ENCODE data around the gene SLA2. TPM values are rescaled to one million over a fixed set of nuclear protein-coding genes. Genes with fewer than 3 reads are reported as not detected.

SLA2 gene
- total and polyA plus RNA-seq, 2 experiments from 2014 or later = not detected

DNA sequence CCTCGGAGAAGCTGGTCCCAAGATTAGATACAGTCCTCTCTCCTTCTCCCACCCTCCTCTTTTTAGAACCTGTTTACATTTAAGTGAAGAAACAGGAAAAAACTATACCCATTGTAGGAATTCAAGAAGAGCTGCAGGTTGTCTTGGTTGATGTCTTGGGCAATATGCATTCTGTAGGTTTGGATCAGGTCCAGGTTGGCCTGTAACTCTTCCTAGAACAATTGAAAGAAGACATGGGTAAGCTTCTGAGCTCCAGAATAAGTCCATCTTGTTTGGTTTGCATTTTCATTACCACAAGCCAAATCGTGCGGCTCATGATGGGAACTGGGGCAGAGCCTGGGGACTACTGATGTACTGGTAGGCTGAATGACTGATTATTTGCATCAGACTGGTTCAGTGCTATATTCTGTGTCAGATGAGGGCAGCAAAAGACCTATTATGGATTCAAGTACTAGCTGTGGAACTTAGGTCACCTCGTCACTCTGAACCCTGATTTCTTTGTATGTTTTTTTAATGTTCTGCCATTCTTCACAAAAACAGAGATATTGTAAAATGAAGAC, 20.3 kb upstream of the SLA2 start:
- peak; percentile 24 for DNase-seq
- no peak overlapping the region for H3K4me2 ChIP-seq (ENCODE audit: unreplicated experiment)
- no peak overlapping the region for H3K9ac ChIP-seq
- H3K9me3 ChIP-seq (ENCODE audit: low read depth) = no peaks in the 10 kb centered on the region
- no peak overlapping the region for H3K27ac ChIP-seq
- H3K9me2 ChIP-seq (ENCODE audit: insufficient read depth) = no peaks in the 10 kb centered on the region
- no peaks in the 10 kb centered on the region for H3K4me1 ChIP-seq (ENCODE audit: insufficient read depth)
- no peaks in the 10 kb centered on the region for H3F3A ChIP-seq (ENCODE audit: insufficient read depth)
- no peak for TF ChIP-seq EZH2phosphoT487 (IDR thresholded peaks at IDR 0.05; ENCODE audit: insufficient read depth, low read depth)
- TF ChIP-seq EZH2 (IDR thresholded peaks at IDR 0.05; ENCODE audit: insufficient read depth, poor library complexity, severe bottlenecking) = no peak
- H3K4me3 ChIP-seq = no peak overlapping the region
- H3K27me3 ChIP-seq (replicated peaks; ENCODE audit: insufficient read depth) = no peaks in the 10 kb centered on the region
- H3K79me2 ChIP-seq (ENCODE audit: insufficient read depth) = no peaks in the 10 kb centered on the region
- no peaks in the 10 kb centered on the region for H4K20me1 ChIP-seq (ENCODE audit: insufficient read depth)
- 77 to 82% methylated on average over 4 of the region's 4 CpGs for WGBS, 2 experiments (ENCODE audit: low coverage in 1 of 2, low lambda C conversion rate in 2 of 2, missing lambda C conversion rate in 2 of 2)
- in situ Hi-C loops (cut with MboI) = no loop called here
- H2AFZ ChIP-seq = no peak overlapping the region
- H3K36me3 ChIP-seq (ENCODE audit: low read depth) = peaks cover 6% of the 10 kb centered on the region; the same call in 1 of the 2 replicates

DNA sequence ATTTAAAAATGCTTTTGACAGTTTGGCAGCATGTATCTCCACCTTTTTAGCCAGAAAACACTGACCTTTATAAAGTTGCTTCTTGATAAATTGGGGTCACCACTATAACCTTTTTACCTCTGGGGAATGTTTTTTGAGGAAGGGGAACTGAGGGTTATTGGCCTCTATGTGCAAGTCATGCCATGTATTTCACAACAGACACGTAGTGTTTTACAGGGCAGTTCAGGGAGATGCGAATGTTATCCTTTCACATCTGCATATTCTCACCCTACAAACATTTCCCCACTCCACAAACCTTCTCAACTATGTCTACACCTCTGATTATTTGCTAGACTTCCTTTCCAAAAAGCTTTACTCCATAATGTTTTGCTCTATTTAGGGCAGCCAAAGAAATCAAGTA, 17.0 kb upstream of the SLA2 start:
- no peak for DNase-seq
- TF ChIP-seq EZH2 (IDR thresholded peaks at IDR 0.05; ENCODE audit: insufficient read depth, poor library complexity, severe bottlenecking) (no peak), EZH2phosphoT487 (IDR thresholded peaks at IDR 0.05; ENCODE audit: insufficient read depth, low read depth) (no peak)
- Histone ChIP-seq H3K9me2 (ENCODE audit: insufficient read depth) (no peaks in the 10 kb centered on the region), H3K36me3 (ENCODE audit: low read depth) (no peaks in the 10 kb centered on the region; the same call in 1 of the 2 replicates), H3F3A (ENCODE audit: insufficient read depth) (no peaks in the 10 kb centered on the region), H2AFZ (no peak overlapping the region), H3K9me3 (ENCODE audit: low read depth) (no peaks in the 10 kb centered on the region), H3K4me1 (ENCODE audit: insufficient read depth) (no peaks in the 10 kb centered on the region), H3K79me2 (ENCODE audit: insufficient read depth) (no peaks in the 10 kb centered on the region), H3K9ac (no peak overlapping the region), H3K27ac (no peak overlapping the region), H3K4me3 (no peak overlapping the region), H4K20me1 (ENCODE audit: insufficient read depth) (no peaks in the 10 kb centered on the region), H3K4me2 (ENCODE audit: unreplicated experiment) (no peak overlapping the region), H3K27me3 (replicated peaks; ENCODE audit: insufficient read depth) (no peaks in the 10 kb centered on the region)
- 98% methylated on average over 2 of the region's 2 CpGs for WGBS, 2 experiments (ENCODE audit: low coverage in 1 of 2, low lambda C conversion rate in 2 of 2, missing lambda C conversion rate in 2 of 2)
- in situ Hi-C loops (cut with MboI) = no loop called here

DNA sequence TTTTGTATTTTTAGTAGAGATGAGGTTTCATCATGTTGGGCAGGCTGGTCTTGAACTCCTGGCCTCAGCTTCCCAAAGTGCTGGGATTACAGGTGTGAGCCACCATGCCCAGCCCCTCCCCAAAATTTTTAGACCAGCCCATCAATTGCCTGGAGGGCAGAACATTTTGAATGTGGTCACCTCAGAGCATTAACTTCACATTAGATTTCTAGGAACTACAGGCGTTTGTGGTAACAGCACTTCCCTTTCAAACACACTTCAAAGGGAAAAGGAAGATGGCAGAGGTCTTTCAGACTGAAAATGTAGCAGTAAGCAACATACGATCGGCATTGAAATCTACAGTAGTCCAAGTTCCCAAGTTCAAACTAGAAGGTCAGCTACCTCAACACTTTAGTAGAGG, 12.3 kb upstream of the SLA2 start:
- Histone ChIP-seq H3K4me2 (ENCODE audit: unreplicated experiment) (no peak overlapping the region), H2AFZ (no peak overlapping the region), H3K79me2 (ENCODE audit: insufficient read depth) (no peaks in the 10 kb centered on the region), H4K20me1 (ENCODE audit: insufficient read depth) (no peaks in the 10 kb centered on the region), H3K36me3 (ENCODE audit: low read depth) (no peaks in the 10 kb centered on the region), H3F3A (ENCODE audit: insufficient read depth) (no peaks in the 10 kb centered on the region), H3K27me3 (replicated peaks; ENCODE audit: insufficient read depth) (no peaks in the 10 kb centered on the region), H3K27ac (no peak overlapping the region), H3K9me2 (ENCODE audit: insufficient read depth) (no peaks in the 10 kb centered on the region), H3K4me1 (ENCODE audit: insufficient read depth) (no peaks in the 10 kb centered on the region), H3K9me3 (ENCODE audit: low read depth) (no peaks in the 10 kb centered on the region), H3K4me3 (no peak overlapping the region), H3K9ac (no peak overlapping the region)
- in situ Hi-C loops (cut with MboI) = no loop called here
- TF ChIP-seq EZH2phosphoT487 (IDR thresholded peaks at IDR 0.05; ENCODE audit: insufficient read depth, low read depth) = no peak
- no peak for TF ChIP-seq EZH2 (IDR thresholded peaks at IDR 0.05; ENCODE audit: insufficient read depth, poor library complexity, severe bottlenecking)
- WGBS, 2 experiments (ENCODE audit: low coverage in 1 of 2, low lambda C conversion rate in 2 of 2, missing lambda C conversion rate in 2 of 2) = 93 to 100% methylated on average over 3 of the region's 3 CpGs
- no peak for DNase-seq

DNA sequence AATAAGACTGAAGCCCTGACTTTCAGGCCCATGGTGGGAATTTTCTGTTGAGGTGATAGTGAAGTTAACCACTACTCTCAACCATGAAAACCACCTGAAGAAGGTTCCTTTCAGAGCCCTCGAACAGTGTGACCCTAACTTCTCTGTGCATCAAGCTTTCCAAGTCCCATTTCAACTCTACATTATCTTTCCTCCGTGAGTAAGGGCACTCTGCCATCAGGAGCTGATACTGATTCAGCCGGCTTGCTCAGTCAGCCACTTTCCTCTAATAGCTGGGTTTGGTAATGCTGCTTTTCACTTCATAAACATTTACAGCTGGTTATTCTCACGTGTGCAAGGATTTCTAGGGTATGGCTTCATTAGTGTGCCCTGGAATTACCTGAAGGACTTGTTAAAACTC, 10.7 kb upstream of the SLA2 start:
- no peak for DNase-seq
- WGBS, 2 experiments (ENCODE audit: low coverage in 1 of 2, low lambda C conversion rate in 2 of 2, missing lambda C conversion rate in 2 of 2) = 77 to 79% methylated on average over 4 of the region's 4 CpGs
- H3K4me3 ChIP-seq = no peak overlapping the region
- no peak overlapping the region for H3K9ac ChIP-seq
- H3K4me2 ChIP-seq (ENCODE audit: unreplicated experiment) = no peak overlapping the region
- no peaks in the 10 kb centered on the region for H3K9me2 ChIP-seq (ENCODE audit: insufficient read depth)
- H3F3A ChIP-seq (ENCODE audit: insufficient read depth) = no peaks in the 10 kb centered on the region
- no peaks in the 10 kb centered on the region for H3K79me2 ChIP-seq (ENCODE audit: insufficient read depth)
- no peaks in the 10 kb centered on the region for H3K36me3 ChIP-seq (ENCODE audit: low read depth)
- no peaks in the 10 kb centered on the region for H3K9me3 ChIP-seq (ENCODE audit: low read depth)
- H3K4me1 ChIP-seq (ENCODE audit: insufficient read depth) = no peaks in the 10 kb centered on the region
- H4K20me1 ChIP-seq (ENCODE audit: insufficient read depth) = no peaks in the 10 kb centered on the region
- H3K27me3 ChIP-seq (replicated peaks; ENCODE audit: insufficient read depth) = no peaks in the 10 kb centered on the region
- H2AFZ ChIP-seq = no peak overlapping the region
- in situ Hi-C loops (cut with MboI) = no loop called here
- no peak overlapping the region for H3K27ac ChIP-seq
- no peak for TF ChIP-seq EZH2 (IDR thresholded peaks at IDR 0.05; ENCODE audit: insufficient read depth, poor library complexity, severe bottlenecking)
- TF ChIP-seq EZH2phosphoT487 (IDR thresholded peaks at IDR 0.05; ENCODE audit: insufficient read depth, low read depth) = no peak

DNA sequence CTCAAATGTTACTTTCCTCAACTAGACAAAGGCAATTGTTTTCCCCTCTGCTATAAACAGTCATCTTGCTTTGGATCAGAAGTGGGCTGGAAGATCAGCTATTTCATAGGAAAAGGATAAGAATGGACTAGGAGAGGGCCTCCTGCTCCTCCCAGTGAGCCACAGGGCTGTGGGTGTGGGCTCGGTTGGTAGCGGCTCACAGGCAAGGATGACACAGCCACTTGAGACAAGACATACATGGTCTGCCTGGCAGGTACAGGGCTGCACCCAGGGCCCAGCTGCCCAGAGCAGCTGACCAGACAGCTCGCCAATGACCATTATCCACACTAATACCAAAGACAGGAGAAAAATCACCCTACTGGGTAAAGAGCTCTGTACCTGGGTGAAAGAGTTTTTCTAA, 9.0 kb upstream of the SLA2 start:
- 95 to 98% methylated on average over 3 of the region's 3 CpGs for WGBS, 2 experiments (ENCODE audit: low coverage in 1 of 2, low lambda C conversion rate in 2 of 2, missing lambda C conversion rate in 2 of 2)
- Histone ChIP-seq H3K36me3 (ENCODE audit: low read depth) (no peaks in the 10 kb centered on the region), H3K4me1 (ENCODE audit: insufficient read depth) (no peaks in the 10 kb centered on the region), H3K27me3 (replicated peaks; ENCODE audit: insufficient read depth) (no peaks in the 10 kb centered on the region), H3K9me2 (ENCODE audit: insufficient read depth) (no peaks in the 10 kb centered on the region), H3K4me2 (ENCODE audit: unreplicated experiment) (no peak overlapping the region), H3K9ac (no peak overlapping the region), H2AFZ (no peak overlapping the region), H3F3A (ENCODE audit: insufficient read depth) (no peaks in the 10 kb centered on the region), H4K20me1 (ENCODE audit: insufficient read depth) (no peaks in the 10 kb centered on the region), H3K9me3 (ENCODE audit: low read depth) (no peaks in the 10 kb centered on the region), H3K27ac (no peak overlapping the region), H3K79me2 (ENCODE audit: insufficient read depth) (no peaks in the 10 kb centered on the region), H3K4me3 (no peak overlapping the region)
- in situ Hi-C loops (cut with MboI) = no loop called here
- no peak for TF ChIP-seq EZH2 (IDR thresholded peaks at IDR 0.05; ENCODE audit: insufficient read depth, poor library complexity, severe bottlenecking)
- no peak for TF ChIP-seq EZH2phosphoT487 (IDR thresholded peaks at IDR 0.05; ENCODE audit: insufficient read depth, low read depth)
- no peak for DNase-seq

Measured in GM23248 (cell line).